Measurements from ENCODE around the gene OXSR1. TPM values are rescaled to one million over a fixed set of nuclear protein-coding genes. Genes with fewer than 3 reads are reported as not detected.
"Not testable (repeated sequence)": the region's sequence is repeated elsewhere in the genome, so short reads cannot be mapped to it uniquely, and the experiment has no call there.

OXSR1 gene
- total RNA-seq, 2 experiments from 2014 or later = 47.5 to 48.5 TPM

DNA sequence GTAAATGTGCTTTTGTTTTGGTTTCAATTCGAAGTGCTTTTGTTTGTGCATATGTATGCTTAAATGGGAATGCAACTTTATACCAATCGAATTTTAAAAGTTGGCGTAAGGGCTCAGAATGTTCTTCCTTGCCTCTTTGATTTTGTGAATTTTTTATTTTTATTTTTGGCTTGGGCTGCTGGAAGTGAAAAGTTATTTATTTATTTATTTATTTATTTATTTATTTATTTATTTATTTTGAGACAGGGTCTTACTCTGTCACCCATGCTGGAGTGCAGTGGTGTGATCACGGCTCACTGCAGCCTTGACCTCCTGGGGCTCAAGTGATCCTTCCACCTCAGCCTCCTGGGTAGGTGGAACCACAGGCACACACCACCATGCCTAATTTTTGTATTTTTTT is 77.5 kb downstream of the OXSR1 start:
- intact Hi-C loops (cut with micrococcal nuclease); CTCF ChIA-PET; DNase-seq; H3K4me1 Mint-ChIP-seq (ENCODE audit: low read depth); H3K27me3 Mint-ChIP-seq; H3K4me3 Mint-ChIP-seq; H3K27ac Mint-ChIP-seq; POLR2A ChIA-PET: not testable (repeated sequence)
- Mint-ChIP-seq H3K9me3 (peaks cover 12% of the 10 kb centered on the region), H3K36me3 (peaks cover 45% of the 10 kb centered on the region)

DNA sequence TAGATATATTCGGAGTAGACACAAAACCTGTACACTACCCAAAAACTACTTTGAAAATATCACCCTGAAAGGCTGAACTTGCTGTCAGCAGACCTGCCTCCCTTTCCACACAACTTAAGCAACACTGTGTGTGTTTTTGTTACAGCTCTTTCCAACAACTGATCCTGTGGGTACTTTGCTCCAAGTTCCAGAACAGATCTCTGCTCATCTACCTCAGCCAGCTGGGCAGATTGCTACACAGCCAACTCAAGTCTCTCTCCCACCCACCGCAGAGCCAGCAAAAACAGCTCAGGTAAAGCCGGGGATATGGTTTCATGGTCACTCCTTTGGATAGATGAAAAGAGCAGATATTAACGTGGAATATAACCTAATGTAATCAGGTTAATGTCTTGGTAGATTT is 80.6 kb downstream of the OXSR1 start:
- ChIA-PET CTCF (no interaction called here), POLR2A (interaction anchor here (1.6 kb wide), 1 partner anchor 82 kb away, joined by 3 read pairs; no protein-coding TSS in a partner anchor)
- DNase-seq = no peak
- H3K4me1 Mint-ChIP-seq (ENCODE audit: low read depth) = no peaks in the 10 kb centered on the region
- no peaks in the 10 kb centered on the region for H3K9me3 Mint-ChIP-seq
- H3K27ac Mint-ChIP-seq = no peak overlapping the region
- H3K36me3 Mint-ChIP-seq = peaks cover 25% of the 10 kb centered on the region
- H3K27me3 Mint-ChIP-seq = no peaks in the 10 kb centered on the region
- H3K4me3 Mint-ChIP-seq = no peak overlapping the region
- intact Hi-C loops (cut with micrococcal nuclease) = no loop called here

DNA sequence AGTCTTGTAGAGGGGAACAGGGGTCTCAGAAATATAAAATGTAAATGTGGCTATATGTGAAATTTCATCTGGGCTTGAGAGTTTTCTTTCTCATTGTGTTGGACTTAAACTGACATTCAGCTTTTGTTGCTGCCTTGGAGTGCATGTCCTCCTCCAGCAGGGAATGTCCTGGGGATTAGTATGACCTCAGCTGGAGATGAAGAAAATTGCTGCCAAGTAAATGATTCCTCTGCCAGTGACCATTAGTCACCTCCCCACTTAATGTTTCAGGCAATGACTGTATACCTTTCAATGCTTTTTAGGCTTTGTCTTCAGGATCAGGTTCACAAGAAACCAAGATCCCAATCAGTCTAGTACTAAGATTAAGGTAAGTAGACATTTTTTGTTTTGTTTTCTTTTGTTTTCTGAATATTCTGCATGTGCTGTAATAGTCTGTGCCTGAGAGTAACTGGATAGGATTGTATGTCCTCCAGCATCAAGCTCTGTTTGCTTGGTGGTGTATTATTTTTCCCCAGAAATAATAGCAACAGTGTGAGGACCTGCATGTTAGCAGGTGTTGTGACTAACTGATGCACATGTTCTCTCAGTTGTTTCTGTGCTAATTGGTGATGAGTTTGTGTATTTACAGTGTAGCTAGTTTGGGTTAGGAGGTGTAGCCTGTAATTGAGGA is 82.2 kb downstream of the OXSR1 start:
- intact Hi-C loops (cut with micrococcal nuclease) = no loop called here
- Mint-ChIP-seq H3K36me3 (peaks cover 35% of the 10 kb centered on the region), H3K4me1 (ENCODE audit: low read depth) (no peaks in the 10 kb centered on the region), H3K27ac (no peak overlapping the region), H3K9me3 (no peaks in the 10 kb centered on the region), H3K27me3 (no peaks in the 10 kb centered on the region), H3K4me3 (no peak overlapping the region)
- ChIA-PET CTCF (interaction anchor here (0.7 kb wide), 1 partner anchor 115 kb away, joined by 3 read pairs; no protein-coding TSS in a partner anchor), POLR2A (interaction anchor here (0.7 to 1.6 kb wide), 2 partner anchors 83 to 111 kb away, joined by 3 read pairs; no protein-coding TSS in a partner anchor)
- DNase-seq = no peak

DNA sequence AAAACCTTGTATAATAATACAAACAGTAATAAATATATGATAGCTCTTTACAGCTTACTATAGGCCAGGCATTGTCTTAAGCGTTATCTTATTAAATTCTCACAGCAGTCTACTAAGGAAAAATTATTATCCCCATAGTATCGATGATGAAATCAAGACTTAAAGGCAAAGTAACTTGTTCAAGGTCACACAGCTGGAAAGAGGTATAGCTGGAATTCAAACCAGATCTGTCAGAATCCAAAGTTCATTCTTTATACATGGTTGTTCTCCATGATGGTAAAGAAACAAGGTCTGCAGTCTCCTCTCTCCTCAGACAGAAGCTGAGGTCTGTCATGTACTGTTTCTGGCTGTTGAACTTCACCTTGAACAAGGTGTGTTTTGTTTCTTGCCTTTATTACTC is 84.9 kb downstream of the OXSR1 start:
- no peak for DNase-seq
- Mint-ChIP-seq H3K4me1 (ENCODE audit: low read depth) (peaks cover 12% of the 10 kb centered on the region), H3K4me3 (no peak overlapping the region), H3K27ac (no peak overlapping the region), H3K36me3 (peaks cover 49% of the 10 kb centered on the region), H3K27me3 (no peaks in the 10 kb centered on the region), H3K9me3 (no peaks in the 10 kb centered on the region)
- CTCF ChIA-PET = interaction anchor here (0.9 kb wide), 1 partner anchor 750 kb away, joined by 3 read pairs; no protein-coding TSS in a partner anchor
- POLR2A ChIA-PET = no interaction called here
- intact Hi-C loops (cut with micrococcal nuclease) = no loop called here

DNA sequence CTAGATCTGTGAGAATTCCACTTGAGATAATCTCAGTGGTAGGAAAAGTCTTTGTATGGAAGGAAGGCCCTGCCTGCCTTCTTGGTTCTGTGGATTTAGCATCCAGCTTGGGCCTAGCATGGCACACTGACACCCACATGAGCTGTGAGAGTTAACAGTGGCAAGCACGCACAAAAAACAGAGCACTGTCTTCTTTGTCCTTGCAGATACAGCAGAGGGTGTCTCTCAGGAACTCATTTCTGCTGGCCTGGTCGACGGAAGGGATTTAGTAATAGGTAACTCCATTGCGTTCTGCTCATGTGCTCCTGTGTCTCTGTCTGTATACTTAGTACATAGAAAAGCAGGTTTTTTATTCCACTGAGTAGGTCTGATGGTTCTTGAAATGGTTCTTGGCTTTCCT is 85.9 kb downstream of the OXSR1 start:
- ChIA-PET CTCF (no interaction called here), POLR2A (no interaction called here)
- DNase-seq = no peak
- intact Hi-C loops (cut with micrococcal nuclease) = no loop called here
- Mint-ChIP-seq H3K4me3 (no peak overlapping the region), H3K9me3 (no peaks in the 10 kb centered on the region), H3K27me3 (no peaks in the 10 kb centered on the region), H3K36me3 (peaks cover 46% of the 10 kb centered on the region), H3K4me1 (ENCODE audit: low read depth) (peaks cover 20% of the 10 kb centered on the region), H3K27ac (no peak overlapping the region)

DNA sequence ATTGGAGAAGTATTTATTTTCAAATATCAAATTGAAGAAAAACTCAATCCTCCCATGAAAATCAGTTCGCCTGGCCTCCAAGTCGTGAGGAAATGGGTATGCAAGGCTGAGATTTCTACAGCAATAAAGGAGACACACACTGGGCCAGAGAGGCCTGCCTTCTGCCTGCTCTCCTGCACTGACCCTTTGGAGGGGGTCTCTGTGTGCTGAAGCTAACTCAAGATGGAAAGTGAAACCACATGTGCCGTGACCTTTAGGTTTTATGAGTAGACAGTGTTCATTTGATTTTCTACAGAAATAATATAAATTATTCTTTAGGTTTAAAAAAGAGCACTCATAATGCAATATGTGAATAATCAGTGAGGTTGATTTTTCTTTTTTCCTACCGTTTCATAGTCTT is 88.4 kb downstream of the OXSR1 start:
- Mint-ChIP-seq H3K27me3 (no peaks in the 10 kb centered on the region), H3K4me3 (no peak overlapping the region), H3K4me1 (ENCODE audit: low read depth) (peaks cover 37% of the 10 kb centered on the region), H3K9me3 (no peaks in the 10 kb centered on the region), H3K27ac (peak overlapping the region; percentile 35), H3K36me3 (peaks cover 37% of the 10 kb centered on the region)
- ChIA-PET CTCF (no interaction called here), POLR2A (no interaction called here)
- intact Hi-C loops (cut with micrococcal nuclease) = no loop called here
- no peak for DNase-seq

DNA sequence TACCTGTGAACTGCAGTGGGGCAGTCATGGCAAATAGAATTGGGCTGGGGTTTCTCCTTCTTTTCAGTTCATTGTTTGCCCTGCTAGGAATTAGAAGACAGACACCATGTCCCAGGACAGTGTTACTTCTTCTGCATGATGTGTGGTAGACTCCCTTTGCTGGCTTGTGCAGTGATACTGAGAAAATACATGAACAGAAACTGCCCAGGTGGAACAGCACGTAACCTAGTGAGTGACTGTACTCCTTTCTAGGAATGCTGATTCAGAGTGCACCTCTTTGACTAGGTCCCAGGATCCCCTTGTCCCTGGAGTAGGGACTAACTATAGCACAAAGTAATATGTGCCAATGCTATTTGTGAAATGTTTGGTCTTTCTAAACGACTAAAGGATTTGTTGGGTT is 89.5 kb downstream of the OXSR1 start:
- peaks cover 37% of the 10 kb centered on the region for H3K4me1 Mint-ChIP-seq (ENCODE audit: low read depth)
- no peak overlapping the region for H3K4me3 Mint-ChIP-seq
- POLR2A ChIA-PET = no interaction called here
- H3K36me3 Mint-ChIP-seq = peaks cover 34% of the 10 kb centered on the region
- CTCF ChIA-PET = interaction anchor here (1.9 kb wide), 1 partner anchor 92 kb away, joined by 5 read pairs; the partner anchor contains the start of gene XYLB
- H3K27me3 Mint-ChIP-seq = no peaks in the 10 kb centered on the region
- H3K9me3 Mint-ChIP-seq = no peaks in the 10 kb centered on the region
- intact Hi-C loops (cut with micrococcal nuclease) = loop anchor here (5.0 kb wide), 1 partner anchor 88 kb away; the partner anchor contains the start of gene OXSR1
- peak; percentile 20 for DNase-seq
- H3K27ac Mint-ChIP-seq = no peak overlapping the region

DNA sequence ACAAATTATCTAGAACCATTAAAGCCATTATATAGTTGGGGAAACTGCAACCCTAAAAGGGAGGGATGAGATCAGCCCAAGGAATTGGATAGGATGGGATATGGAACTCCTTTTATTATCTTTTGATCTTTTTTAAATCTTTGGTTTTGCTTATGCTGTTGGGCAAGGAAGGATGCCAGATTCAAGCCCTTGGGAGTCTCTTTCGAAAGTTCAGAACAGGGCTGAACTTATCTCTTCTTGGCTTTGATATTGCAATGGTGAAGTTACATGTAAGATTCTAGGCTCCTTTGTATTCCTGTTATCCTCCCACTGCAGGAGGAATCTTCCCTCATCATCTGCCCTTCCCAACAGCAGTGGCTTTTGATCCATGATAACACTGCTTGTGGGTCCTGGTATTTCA is 90.3 kb downstream of the OXSR1 start:
- Mint-ChIP-seq H3K27ac (no peak overlapping the region), H3K27me3 (no peaks in the 10 kb centered on the region), H3K9me3 (no peaks in the 10 kb centered on the region), H3K4me1 (ENCODE audit: low read depth) (peaks cover 37% of the 10 kb centered on the region), H3K4me3 (no peak overlapping the region), H3K36me3 (peaks cover 36% of the 10 kb centered on the region)
- POLR2A ChIA-PET = no interaction called here
- DNase-seq = no peak
- CTCF ChIA-PET = interaction anchor here (1.9 kb wide), 1 partner anchor 91 kb away, joined by 5 read pairs; the partner anchor contains the start of gene XYLB
- intact Hi-C loops (cut with micrococcal nuclease) = loop anchor here (2.0 to 5.0 kb wide), 2 partner anchors 49 to 88 kb away; partner anchors contain the start of gene OXSR1

DNA sequence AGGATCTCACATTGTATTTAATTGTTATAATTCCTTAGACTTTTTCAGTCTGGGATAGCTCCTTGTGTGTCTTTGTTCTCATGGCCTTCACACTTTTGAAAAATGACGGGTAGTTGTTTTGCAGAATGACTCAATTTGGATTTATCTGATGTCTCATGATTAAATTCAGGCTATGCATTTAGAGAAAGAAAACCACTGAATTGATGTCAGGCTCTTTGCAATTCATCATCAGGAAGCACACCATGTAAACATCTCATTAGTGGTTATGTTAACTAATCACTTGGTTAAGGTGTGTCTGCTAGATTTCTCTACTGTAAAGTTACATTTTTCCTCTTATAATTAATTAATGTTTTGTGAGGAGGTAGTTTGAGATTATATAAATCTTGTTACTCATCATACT is 92.2 kb downstream of the OXSR1 start:
- no peak overlapping the region for H3K4me3 Mint-ChIP-seq
- no peaks in the 10 kb centered on the region for H3K9me3 Mint-ChIP-seq
- ChIA-PET CTCF (interaction anchor here (0.8 kb wide), 1 partner anchor 94 kb away, joined by 3 read pairs; no protein-coding TSS in a partner anchor), POLR2A (interaction anchor here (1.5 kb wide), 1 partner anchor 93 kb away, joined by 3 read pairs; no protein-coding TSS in a partner anchor)
- no peak for DNase-seq
- H3K36me3 Mint-ChIP-seq = peaks cover 24% of the 10 kb centered on the region
- peaks cover 37% of the 10 kb centered on the region for H3K4me1 Mint-ChIP-seq (ENCODE audit: low read depth)
- H3K27me3 Mint-ChIP-seq = no peaks in the 10 kb centered on the region
- intact Hi-C loops (cut with micrococcal nuclease) = loop anchor here (1.0 to 5.0 kb wide), 3 partner anchors 51 to 120 kb away; partner anchors contain the start of genes ACAA1 and OXSR1
- H3K27ac Mint-ChIP-seq = no peak overlapping the region

DNA sequence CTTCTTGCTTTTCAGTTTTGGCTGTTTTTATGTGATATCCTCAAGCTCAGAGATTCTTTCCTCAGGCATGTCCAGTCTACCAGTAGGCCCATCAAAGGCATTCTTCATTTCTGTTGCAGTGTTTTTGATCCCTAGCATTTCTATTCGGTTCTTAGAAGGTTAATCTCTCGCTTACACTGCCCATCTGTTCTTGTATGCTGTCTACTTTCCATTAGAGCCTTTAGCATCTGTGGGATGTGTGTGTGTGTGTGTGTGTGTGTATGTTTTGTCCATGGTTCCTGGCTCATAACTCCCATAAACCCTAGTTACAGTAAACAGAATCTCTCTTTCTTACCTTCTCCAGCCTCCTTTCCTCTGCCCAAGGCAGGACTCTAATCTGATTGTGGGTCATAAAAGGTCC is 95.1 kb downstream of the OXSR1 start:
- Mint-ChIP-seq H3K4me1 (ENCODE audit: low read depth) (peaks cover 22% of the 10 kb centered on the region), H3K4me3 (no peak overlapping the region), H3K27me3 (no peaks in the 10 kb centered on the region), H3K27ac (no peak overlapping the region), H3K9me3 (no peaks in the 10 kb centered on the region), H3K36me3 (peaks cover 2% of the 10 kb centered on the region)
- CTCF ChIA-PET = no interaction called here
- DNase-seq = no peak
- intact Hi-C loops (cut with micrococcal nuclease) = no loop called here
- POLR2A ChIA-PET = no interaction called here

DNA sequence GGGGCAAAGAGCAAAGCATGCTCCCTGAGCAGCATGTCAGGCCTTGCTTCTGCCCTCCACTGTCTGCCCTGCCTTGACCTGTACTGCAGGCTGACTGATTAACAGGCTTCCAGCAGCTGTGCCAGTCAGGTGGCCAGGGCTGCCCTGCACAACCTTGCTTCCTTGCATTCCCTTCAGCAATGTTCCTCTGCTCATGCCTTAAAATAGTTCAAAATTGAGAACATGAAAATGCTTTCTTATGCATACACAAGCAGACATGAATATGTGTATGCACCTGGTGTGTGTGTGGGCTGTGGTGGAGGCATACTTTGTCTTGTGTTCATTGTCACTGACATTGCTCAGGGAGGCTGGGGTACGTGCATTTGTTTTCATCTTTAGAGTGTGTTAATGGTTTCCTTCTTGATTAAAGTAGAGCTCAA is 99.0 kb downstream of the OXSR1 start:
- Mint-ChIP-seq H3K36me3 (peaks cover 2% of the 10 kb centered on the region), H3K4me3 (no peak overlapping the region), H3K4me1 (ENCODE audit: low read depth) (peaks cover 12% of the 10 kb centered on the region), H3K9me3 (no peaks in the 10 kb centered on the region), H3K27me3 (no peaks in the 10 kb centered on the region), H3K27ac (no peak overlapping the region)
- POLR2A ChIA-PET = no interaction called here
- no peak for DNase-seq
- CTCF ChIA-PET = no interaction called here
- intact Hi-C loops (cut with micrococcal nuclease) = no loop called here

DNA sequence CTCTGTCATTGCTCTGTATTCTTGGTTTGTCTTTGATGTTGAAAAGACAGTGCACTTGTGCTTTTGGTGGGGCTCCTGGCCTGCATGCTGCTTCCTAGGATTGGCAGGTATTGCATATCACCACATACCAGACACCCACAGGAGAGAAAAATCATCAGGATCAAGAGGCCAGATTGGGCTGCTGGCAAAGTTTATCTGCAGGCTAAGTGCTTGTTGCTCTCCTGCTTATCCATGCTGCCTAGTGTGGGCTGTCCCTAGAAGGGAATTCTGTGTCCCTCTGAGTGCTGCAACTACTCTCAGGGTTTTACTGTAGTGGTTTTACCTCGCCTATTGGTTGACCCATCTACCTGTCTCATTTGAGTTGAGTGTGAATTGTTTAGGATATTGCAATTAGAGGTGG is 99.4 kb downstream of the OXSR1 start:
- H3K36me3 Mint-ChIP-seq = peaks cover 2% of the 10 kb centered on the region
- no peak overlapping the region for H3K27ac Mint-ChIP-seq
- no peaks in the 10 kb centered on the region for H3K9me3 Mint-ChIP-seq
- H3K4me1 Mint-ChIP-seq (ENCODE audit: low read depth) = peaks cover 12% of the 10 kb centered on the region
- no peak for DNase-seq
- POLR2A ChIA-PET = no interaction called here
- H3K27me3 Mint-ChIP-seq = no peaks in the 10 kb centered on the region
- CTCF ChIA-PET = no interaction called here
- intact Hi-C loops (cut with micrococcal nuclease) = no loop called here
- no peak overlapping the region for H3K4me3 Mint-ChIP-seq

Measured in activated CD4-positive, alpha-beta memory T cell treated with anti-CD3 and anti-CD28 coated beads for 36 hours (primary cell).